ENCODE measurements around the gene RNF7. TPM values are rescaled to one million over a fixed set of nuclear protein-coding genes. Genes with fewer than 3 reads are reported as not detected.

RNF7 gene
- total and polyA plus RNA-seq, 9 of the 15 experiments (the other 6 are each of a cell fraction or from before 2014, with no cell fraction given), result 38.8 to 133 (median 80.5) TPM

- 54% methylated on average over 6 of the region's 6 CpGs for WGBS (ENCODE audit: insufficient coverage, low coverage, missing lambda C conversion rate)
- Histone ChIP-seq H3K79me2 (ENCODE audit: control insufficient read depth, insufficient read depth, low read length) (no peaks in the 10 kb centered on the region), H3K9ac (ENCODE audit: insufficient read depth in 1 of 2, low read depth in 2 of 2, low read length in 2 of 2) (no peak overlapping the region; a peak in 1 of 4 replicates), H3K27ac (ENCODE audit: extremely low read depth, low read depth, low read length) (no peak overlapping the region), H3K4me2 (ENCODE audit: insufficient read depth, low read length) (no peak overlapping the region), H4K20me1 (replicated peaks; ENCODE audit: control insufficient read depth, insufficient read depth, low read length) (no peaks in the 10 kb centered on the region), H3K36me3 (ENCODE audit: control insufficient read depth, insufficient read depth, low read length) (no peaks in the 10 kb centered on the region), H3K4me1 (replicated peaks in 1 of 2; ENCODE audit: control insufficient read depth in 2 of 2, insufficient read depth in 2 of 2, low read length in 2 of 2) (no peaks in the 10 kb centered on the region; a peak in 2 of 5 replicates), H3K4me3 (no peak overlapping the region), H2AFZ (ENCODE audit: low read depth, low read length) (peak overlapping the region; percentile 51), H3K9me1 (ENCODE audit: control insufficient read depth, insufficient read depth, low read length) (no peaks in the 10 kb centered on the region), H3K27me3 (ENCODE audit: control insufficient read depth in 2 of 2, insufficient read depth in 2 of 2, low read length in 2 of 2) (no peaks in the 10 kb centered on the region), H3K9me3 (replicated peaks; ENCODE audit: control insufficient read depth, insufficient read depth, low read depth, low read length) (no peaks in the 10 kb centered on the region)
- BruUV-seq (replicated peaks), result no TSS peak
- intact Hi-C loops (cut with micrococcal nuclease) (loop anchor here (5.0 kb wide), 1 partner anchor 94 kb away; the partner anchor contains the start of gene ATP1B3), in situ Hi-C loops (cut with MboI) (no loop called here)
- CTCF ChIA-PET (ENCODE audit: low intra/inter-chr PET ratio), result no interaction called here
- no peak for DNase-seq (ENCODE audit: extremely low read depth in 1 of 4, low spot score in 3 of 4)
- ATAC-seq, result no peak
- POLR2A ChIA-PET, result no interaction called here
- no peak for FAIRE-seq
- TF ChIP-seq GATA2 (CRISPR knock-in tag; IDR thresholded peaks at IDR 0.05) (no peak), MBD1 (CRISPR knock-in tag; IDR thresholded peaks at IDR 0.05) (no peak), POLR2H (tag; IDR thresholded peaks at IDR 0.05; ENCODE audit: low read depth) (no peak), SMARCA5 (IDR thresholded peaks at IDR 0.05) (no peak), ZNF76 (CRISPR knock-in tag; IDR thresholded peaks at IDR 0.05; ENCODE audit: borderline replicate concordance) (no peak), POLR2G (IDR thresholded peaks at IDR 0.05; ENCODE audit: low read depth, low read length) (no peak), ERF (CRISPR knock-in tag; IDR thresholded peaks at IDR 0.05) (no peak), CHD7 (IDR thresholded peaks at IDR 0.05; ENCODE audit: low read depth, low read length) (no peak), TFAM (CRISPR knock-in tag; conservative IDR thresholded peaks at IDR 0.05) (no peak), ZNF699 (CRISPR knock-in tag; IDR thresholded peaks at IDR 0.05; ENCODE audit: insufficient replicate concordance) (no peak)
These were observed 45.5 kb downstream of the RNF7 start for GRCh38 chr3:141783632-141784031.

Data from K562 (cell line).